ENCODE data around the gene KLHL26. TPM values are rescaled to one million over a fixed set of nuclear protein-coding genes. Genes with fewer than 3 reads are reported as not detected.

KLHL26 gene
- polyA plus RNA-seq, 2 of the 4 experiments (the other 2 are of a cell fraction), result 1.1 to 2.0 TPM

- Histone ChIP-seq H3K9me3 (no peaks in the 10 kb centered on the region), H3K27ac (peak overlapping the region; percentile 53 to 87; a peak in 5 of 6 replicates)
- no peak for FAIRE-seq
These were observed 452 bp upstream of the KLHL26 start for GRCh38 chr19:18636183-18636968.

More at GRCh38 chr19:18636183-18636968, 452 bp upstream of the KLHL26 start:
- Histone ChIP-seq H3K4me1 (peaks cover 10% of the 10 kb centered on the region; the same call in 1 of the 3 replicates), H3K4me3 (peak overlapping the region; percentile 92), H3K4me2 (peak overlapping the region; percentile 99)
- DNase-seq (ENCODE audit: low read depth in 1 of 2, low spot score in 1 of 2) (peak; percentile 80 to 94), ATAC-seq (peak; percentile 93 to 97)
- WGBS (ENCODE audit: missing lambda C conversion rate), result 2% methylated on average over 21 of the region's 44 CpGs
- ChIA-PET CTCF (no interaction called here), POLR2A (no interaction called here)
- TF ChIP-seq EP300 (IDR thresholded peaks at IDR 0.05), result no peak
- no peak for TF ChIP-seq ESRRA (IDR thresholded peaks at IDR 0.05; ENCODE audit: borderline replicate concordance, low read length)
- TF ChIP-seq CTCF (IDR thresholded peaks at IDR 0.05), result no peak
- no peak for TF ChIP-seq MAFK (IDR thresholded peaks at IDR 0.05; ENCODE audit: partially characterized antibody)
- TF ChIP-seq, protein P1, sequence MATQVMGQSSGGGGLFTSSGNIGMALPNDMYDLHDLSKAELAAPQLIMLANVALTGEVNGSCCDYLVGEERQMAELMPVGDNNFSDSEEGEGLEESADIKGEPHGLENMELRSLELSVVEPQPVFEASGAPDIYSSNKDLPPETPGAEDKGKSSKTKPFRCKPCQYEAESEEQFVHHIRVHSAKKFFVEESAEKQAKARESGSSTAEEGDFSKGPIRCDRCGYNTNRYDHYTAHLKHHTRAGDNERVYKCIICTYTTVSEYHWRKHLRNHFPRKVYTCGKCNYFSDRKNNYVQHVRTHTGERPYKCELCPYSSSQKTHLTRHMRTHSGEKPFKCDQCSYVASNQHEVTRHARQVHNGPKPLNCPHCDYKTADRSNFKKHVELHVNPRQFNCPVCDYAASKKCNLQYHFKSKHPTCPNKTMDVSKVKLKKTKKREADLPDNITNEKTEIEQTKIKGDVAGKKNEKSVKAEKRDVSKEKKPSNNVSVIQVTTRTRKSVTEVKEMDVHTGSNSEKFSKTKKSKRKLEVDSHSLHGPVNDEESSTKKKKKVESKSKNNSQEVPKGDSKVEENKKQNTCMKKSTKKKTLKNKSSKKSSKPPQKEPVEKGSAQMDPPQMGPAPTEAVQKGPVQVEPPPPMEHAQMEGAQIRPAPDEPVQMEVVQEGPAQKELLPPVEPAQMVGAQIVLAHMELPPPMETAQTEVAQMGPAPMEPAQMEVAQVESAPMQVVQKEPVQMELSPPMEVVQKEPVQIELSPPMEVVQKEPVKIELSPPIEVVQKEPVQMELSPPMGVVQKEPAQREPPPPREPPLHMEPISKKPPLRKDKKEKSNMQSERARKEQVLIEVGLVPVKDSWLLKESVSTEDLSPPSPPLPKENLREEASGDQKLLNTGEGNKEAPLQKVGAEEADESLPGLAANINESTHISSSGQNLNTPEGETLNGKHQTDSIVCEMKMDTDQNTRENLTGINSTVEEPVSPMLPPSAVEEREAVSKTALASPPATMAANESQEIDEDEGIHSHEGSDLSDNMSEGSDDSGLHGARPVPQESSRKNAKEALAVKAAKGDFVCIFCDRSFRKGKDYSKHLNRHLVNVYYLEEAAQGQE (IDR thresholded peaks at IDR 0.05), result no peak
- TF ChIP-seq, protein P2, sequence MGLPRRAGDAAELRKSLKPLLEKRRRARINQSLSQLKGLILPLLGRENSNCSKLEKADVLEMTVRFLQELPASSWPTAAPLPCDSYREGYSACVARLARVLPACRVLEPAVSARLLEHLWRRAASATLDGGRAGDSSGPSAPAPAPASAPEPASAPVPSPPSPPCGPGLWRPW (IDR thresholded peaks at IDR 0.05), result no peak
- no peak for TF ChIP-seq RCOR1 (IDR thresholded peaks at IDR 0.05; ENCODE audit: low read depth, low read length)
- TF ChIP-seq PBX3 (IDR thresholded peaks at IDR 0.05), result no peak
- no peak for TF ChIP-seq FOSB (CRISPR knock-in tag; IDR thresholded peaks at IDR 0.05)
- no peak for TF ChIP-seq NFE2L2 (conservative IDR thresholded peaks at IDR 0.05; ENCODE audit: low read length)
- TF ChIP-seq, protein P3, sequence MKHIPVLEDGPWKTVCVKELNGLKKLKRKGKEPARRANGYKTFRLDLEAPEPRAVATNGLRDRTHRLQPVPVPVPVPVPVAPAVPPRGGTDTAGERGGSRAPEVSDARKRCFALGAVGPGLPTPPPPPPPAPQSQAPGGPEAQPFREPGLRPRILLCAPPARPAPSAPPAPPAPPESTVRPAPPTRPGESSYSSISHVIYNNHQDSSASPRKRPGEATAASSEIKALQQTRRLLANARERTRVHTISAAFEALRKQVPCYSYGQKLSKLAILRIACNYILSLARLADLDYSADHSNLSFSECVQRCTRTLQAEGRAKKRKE (CRISPR knock-in tag; IDR thresholded peaks at IDR 0.05; ENCODE audit: low read depth), result no peak
- no peak for TF ChIP-seq SMC3 (IDR thresholded peaks at IDR 0.05)
- TF ChIP-seq CHD4 (IDR thresholded peaks at IDR 0.05; ENCODE audit: borderline replicate concordance), result no peak
- no peak for TF ChIP-seq TP53 (CRISPR knock-in tag; IDR thresholded peaks at IDR 0.05)
- TF ChIP-seq TFCP2L1 (CRISPR knock-in tag; IDR thresholded peaks at IDR 0.05), result no peak
- no peak for TF ChIP-seq BHLHE40 (IDR thresholded peaks at IDR 0.05; ENCODE audit: low read depth, low read length)
- no peak for TF ChIP-seq KDM5A (IDR thresholded peaks at IDR 0.05)
- TF ChIP-seq BCL3 (IDR thresholded peaks at IDR 0.05), result no peak

Measured in A549 (cell line).